ENCODE results near the gene LRRC4C.

The LRRC4C gene

GRCh38 chr11:41256041-41256440 lies 203.4 kb downstream of the LRRC4C start:
- H3K36me3 ChIP-seq (ENCODE audit: low read depth), result no peaks in the 10 kb centered on the region
- no peaks in the 10 kb centered on the region for H3K9me3 ChIP-seq (ENCODE audit: severe bottlenecking)
- no peak for TF ChIP-seq CTCF (IDR thresholded peaks at IDR 0.05; ENCODE audit: poor library complexity, severe bottlenecking)
- DNase-seq (ENCODE audit: low spot score) (no peak), ATAC-seq (ENCODE audit: low read depth) (no peak)
- no peaks in the 10 kb centered on the region for H3K27me3 ChIP-seq (ENCODE audit: insufficient read depth, poor library complexity, severe bottlenecking)
- H3K27ac ChIP-seq (ENCODE audit: poor library complexity, severe bottlenecking), result no peak overlapping the region
- no peak overlapping the region for H3K4me3 ChIP-seq (ENCODE audit: severe bottlenecking)
- no peaks in the 10 kb centered on the region for H3K4me1 ChIP-seq (ENCODE audit: insufficient read depth, poor library complexity, severe bottlenecking)

GRCh38 chr11:41254966-41255365 lies 204.5 kb downstream of the LRRC4C start:
- H3K4me1 ChIP-seq (ENCODE audit: insufficient read depth, poor library complexity, severe bottlenecking), result no peaks in the 10 kb centered on the region
- TF ChIP-seq CTCF (IDR thresholded peaks at IDR 0.05; ENCODE audit: poor library complexity, severe bottlenecking), result no peak
- DNase-seq (ENCODE audit: low spot score), result no peak
- H3K9me3 ChIP-seq (ENCODE audit: severe bottlenecking), result no peaks in the 10 kb centered on the region
- H3K27me3 ChIP-seq (ENCODE audit: insufficient read depth, poor library complexity, severe bottlenecking), result no peaks in the 10 kb centered on the region
- H3K27ac ChIP-seq (ENCODE audit: poor library complexity, severe bottlenecking), result no peak overlapping the region
- no peaks in the 10 kb centered on the region for H3K36me3 ChIP-seq (ENCODE audit: low read depth)
- no peak overlapping the region for H3K4me3 ChIP-seq (ENCODE audit: severe bottlenecking)
- no peak for ATAC-seq (ENCODE audit: low read depth)

- H3K27me3 ChIP-seq (ENCODE audit: insufficient read depth, poor library complexity, severe bottlenecking), result peaks cover 3% of the 10 kb centered on the region
- no peak for TF ChIP-seq CTCF (IDR thresholded peaks at IDR 0.05; ENCODE audit: poor library complexity, severe bottlenecking)
- ATAC-seq (ENCODE audit: low read depth) (no peak), DNase-seq (ENCODE audit: low spot score) (no peak)
- no peaks in the 10 kb centered on the region for H3K4me1 ChIP-seq (ENCODE audit: insufficient read depth, poor library complexity, severe bottlenecking)
- H3K27ac ChIP-seq (ENCODE audit: poor library complexity, severe bottlenecking), result no peak overlapping the region
- no peaks in the 10 kb centered on the region for H3K36me3 ChIP-seq (ENCODE audit: low read depth)
- H3K9me3 ChIP-seq (ENCODE audit: severe bottlenecking), result no peaks in the 10 kb centered on the region
- H3K4me3 ChIP-seq (ENCODE audit: severe bottlenecking), result no peak overlapping the region
Observed at GRCh38 chr11:41250408-41250935, 209.0 kb downstream of the LRRC4C start.

GRCh38 chr11:41247621-41248020 lies 211.8 kb downstream of the LRRC4C start:
- H3K9me3 ChIP-seq (ENCODE audit: severe bottlenecking), result no peaks in the 10 kb centered on the region
- no peak overlapping the region for H3K4me3 ChIP-seq (ENCODE audit: severe bottlenecking)
- no peak for TF ChIP-seq CTCF (IDR thresholded peaks at IDR 0.05; ENCODE audit: poor library complexity, severe bottlenecking)
- H3K36me3 ChIP-seq (ENCODE audit: low read depth), result no peaks in the 10 kb centered on the region
- no peak for ATAC-seq (ENCODE audit: low read depth)
- peaks cover 9% of the 10 kb centered on the region for H3K27me3 ChIP-seq (ENCODE audit: insufficient read depth, poor library complexity, severe bottlenecking)
- no peak for DNase-seq (ENCODE audit: low spot score)
- no peak overlapping the region for H3K27ac ChIP-seq (ENCODE audit: poor library complexity, severe bottlenecking)
- H3K4me1 ChIP-seq (ENCODE audit: insufficient read depth, poor library complexity, severe bottlenecking), result no peaks in the 10 kb centered on the region

GRCh38 chr11:41246399-41246745 lies 213.1 kb downstream of the LRRC4C start:
- H3K27ac ChIP-seq (ENCODE audit: poor library complexity, severe bottlenecking), result no peak overlapping the region
- H3K4me1 ChIP-seq (ENCODE audit: insufficient read depth, poor library complexity, severe bottlenecking), result no peaks in the 10 kb centered on the region
- H3K4me3 ChIP-seq (ENCODE audit: severe bottlenecking), result no peak overlapping the region
- no peak for ATAC-seq (ENCODE audit: low read depth)
- DNase-seq (ENCODE audit: low spot score), result peak; percentile 29
- no peaks in the 10 kb centered on the region for H3K9me3 ChIP-seq (ENCODE audit: severe bottlenecking)
- TF ChIP-seq CTCF (IDR thresholded peaks at IDR 0.05; ENCODE audit: poor library complexity, severe bottlenecking), result no peak
- H3K27me3 ChIP-seq (ENCODE audit: insufficient read depth, poor library complexity, severe bottlenecking), result peaks cover 9% of the 10 kb centered on the region
- no peaks in the 10 kb centered on the region for H3K36me3 ChIP-seq (ENCODE audit: low read depth)
